Endothelial cell of umbilical vein (primary cell): ENCODE measurements around the gene ASXL1. TPM values are rescaled to one million over a fixed set of nuclear protein-coding genes. Genes with fewer than 3 reads are reported as not detected.

ENCODE experiments used
- BruUV-seq: library from RNA; stranded (reverse); fragments of 400-500 nt; replicated peaks from 2 replicates; lab custom pipeline; 2021; lab: Mats Ljungman, UMichigan
- CTCF ChIA-PET: fragments of 300-600, 350-600 bp; sonication (Branson Sonifier 250); formaldehyde crosslinking; loops from one replicate; lab custom pipeline; 2021; ENCODE audit warnings: antibody characterized with exemption, inconsistent platforms; lab: Charles Lee
- POLR2A ChIA-PET: fragments of 300-600, 350-600 bp; sonication (Branson Sonifier 250); formaldehyde crosslinking; loops from one replicate; lab custom pipeline; 2021; ENCODE audit warnings: antibody characterized with exemption, inconsistent platforms; lab: Charles Lee
- DNase-seq: peaks from one replicate; pipeline ENCODE4 v3.0.0-alpha.2; 2011; ENCODE audit warnings: low read depth, low spot score
- FAIRE-seq: peaks from 2 replicates; lab custom pipeline; 2011; peaks lifted over from hg19 to GRCh38; lab: Jason Lieb, UNC
- H2AFZ ChIP-seq: 2 replicates; pipeline ENCODE4 v1.6.0; 2012; ENCODE audit warnings: low read depth, low read length, control low read depth, inconsistent platforms
- H3K27ac ChIP-seq: 2 replicates; pipeline ENCODE4 v1.5.1; 2011; ENCODE audit warnings: low read depth, mild to moderate bottlenecking, control low read depth, low read length, moderate library complexity; ENCODE audit not compliant: insufficient read depth
- H3K27me3 ChIP-seq, 2 experiments: 2 replicates each; pipeline versions ENCODE4 v1.6.0 to v1.6.1; 2011; ENCODE audit warnings: low read length in 2 of 2, mixed read lengths in 1 of 2; ENCODE audit not compliant: control insufficient read depth in 2 of 2, insufficient read depth in 2 of 2
- H3K36me3 ChIP-seq, 2 experiments: 2 replicates in 1 of 2; 3 replicates in 1 of 2; pipeline ENCODE4 v1.5.1; 2011; ENCODE audit warnings: low read length in 2 of 2, mild to moderate bottlenecking in 1 of 2, moderate library complexity in 1 of 2; ENCODE audit not compliant: control insufficient read depth in 2 of 2, insufficient read depth in 2 of 2; ENCODE audit errors: extremely low read depth in 1 of 2
- H3K4me1 ChIP-seq: 3 replicates; pipeline ENCODE4 v1.5.1; 2011; ENCODE audit warnings: mild to moderate bottlenecking, low read length; ENCODE audit not compliant: control insufficient read depth, insufficient read depth; ENCODE audit errors: extremely low read depth
- H3K4me2 ChIP-seq: 2 replicates; pipeline ENCODE4 v1.6.1; 2011; ENCODE audit warnings: low read length, control low read depth, mixed read lengths; ENCODE audit not compliant: insufficient read depth
- H3K4me3 ChIP-seq, 3 experiments: fragments of 200-600 bp in 1 of 3; sonication (generic), shearing (Covaris generic) in 1 of 3; replicated peaks in 1 of 3; 2 replicates each; pipeline ENCODE4 v1.5.1; 2011 to 2016; ENCODE audit warnings: control low read depth in 3 of 3, low read length in 3 of 3, mild to moderate bottlenecking in 2 of 3, inconsistent platforms in 1 of 3, low read depth in 1 of 3, moderate library complexity in 1 of 3; ENCODE audit not compliant: insufficient read depth in 1 of 3
- H3K79me2 ChIP-seq: 2 replicates; pipeline ENCODE4 v1.6.0; 2012; ENCODE audit warnings: low read length, inconsistent platforms; ENCODE audit not compliant: control insufficient read depth, insufficient read depth
- H3K9ac ChIP-seq: replicated peaks from 2 replicates; pipeline ENCODE3; 2011; ENCODE audit warnings: low read length, control low read depth; ENCODE audit not compliant: insufficient read depth; ENCODE audit errors: extremely low read depth
- H3K9me1 ChIP-seq: replicated peaks from 3 replicates; pipeline ENCODE4 v1.6.0; 2011; ENCODE audit warnings: mild to moderate bottlenecking, low read length; ENCODE audit not compliant: control insufficient read depth, insufficient read depth; ENCODE audit errors: extremely low read depth
- H3K9me3 ChIP-seq: replicated peaks from 2 replicates; pipeline ENCODE4 v1.5.1; 2012; ENCODE audit warnings: low read length, inconsistent platforms; ENCODE audit not compliant: control insufficient read depth, insufficient read depth
- H4K20me1 ChIP-seq: replicated peaks from 2 replicates; pipeline ENCODE3; 2011; ENCODE audit warnings: mild to moderate bottlenecking, low read length; ENCODE audit not compliant: control insufficient read depth, insufficient read depth; ENCODE audit errors: extremely low read depth
- CTCF ChIP-seq, 2 donors: IDR thresholded peaks; 1 replicate in 1 of 2; 2 replicates in 1 of 2; pipeline ENCODE4 v1.5.1; 2011; ENCODE audit warnings: low read length in 2 of 2, mild to moderate bottlenecking in 2 of 2, moderate library complexity in 2 of 2, control low read depth in 1 of 2, inconsistent platforms in 1 of 2, low read depth in 1 of 2; ENCODE audit not compliant: insufficient read depth in 1 of 2; ENCODE audit errors: extremely low read depth in 1 of 2
- EZH2 ChIP-seq: IDR thresholded peaks from 2 replicates; pipeline ENCODE4 v1.6.1; 2012; ENCODE audit warnings: borderline replicate concordance, low read depth, mild to moderate bottlenecking, moderate library complexity, low read length, inconsistent platforms; ENCODE audit not compliant: severe bottlenecking
- FOS ChIP-seq: IDR thresholded peaks from 2 replicates; pipeline ENCODE4 v1.6.1; 2011; ENCODE audit warnings: mild to moderate bottlenecking, low read length, moderate library complexity, borderline replicate concordance; ENCODE audit not compliant: insufficient read depth
- GATA2 ChIP-seq: IDR thresholded peaks from 2 replicates; pipeline ENCODE4 v1.7.0; 2011; ENCODE audit warnings: low read depth, mild to moderate bottlenecking, moderate library complexity, mixed read lengths, low read length; ENCODE audit not compliant: insufficient read length, insufficient read depth
- JUN ChIP-seq: IDR thresholded peaks from 2 replicates; pipeline ENCODE4 v1.6.1; 2011; ENCODE audit warnings: borderline replicate concordance, low read depth; ENCODE audit not compliant: insufficient read length, insufficient read depth
- MYC ChIP-seq: IDR thresholded peaks from one replicate; pipeline ENCODE4 v1.6.1; 2011; ENCODE audit warnings: mild to moderate bottlenecking, low read depth, low read length
- POLR2A ChIP-seq: IDR thresholded peaks from 2 replicates; pipeline ENCODE4 v1.6.1; 2012; ENCODE audit warnings: low read depth, mild to moderate bottlenecking, control low read depth, low read length
- POLR2AphosphoS5 ChIP-seq: IDR thresholded peaks from 2 replicates; pipeline ENCODE4 v1.6.1; 2012; ENCODE audit warnings: low read depth, mild to moderate bottlenecking, control low read depth, low read length, moderate library complexity; ENCODE audit not compliant: insufficient read depth
- dilution Hi-C: fragments of 300-500 bp; cut with MboI; formaldehyde crosslinking; loops from one replicate; pipeline ENCODE4 v1.15.0; 2019; ENCODE audit warnings: low sequenced_read_pairs; ENCODE audit not compliant: extremely low pct_ligation_motif_present
- intact Hi-C: fragments of 100-400 bp; cut with micrococcal nuclease; formaldehyde crosslinking; loops from one replicate; pipeline ENCODE4 v1.10.0; 2022
- polyA plus RNA-seq, 4 experiments: library from polyadenylated mRNA; depleted of rRNA in 3 of 4; stranded (reverse) in 3 of 4; unstranded in 1 of 4; fragments of >200 nt; gene quantifications; 2 replicates each; pipeline versions ENCODE4 v1.2.1 to v1.2.3, GENCODE V29; 2011 to 2012; ENCODE audit warnings: missing spikeins in 1 of 4
- total RNA-seq: library from RNA; stranded (reverse); gene quantifications from 2 replicates; pipeline ENCODE4 v1.2.3, GENCODE V29; 2021
- TF ChIP-seq, protein P1 (sequence below): IDR thresholded peaks from 2 replicates; pipeline ENCODE4 v1.6.1; 2011; ENCODE audit not compliant: insufficient read depth, insufficient read length

The ASXL1 gene
- total and polyA plus RNA-seq, 2 donors (not counting 3 experiments of a cell fraction or from before 2014, with no cell fraction given), result 45.4 to 101 TPM

GRCh38 chr20:32364554-32365208 lies 6.5 kb downstream of the ASXL1 start:
- Histone ChIP-seq H3K36me3 (peaks cover 3 to 11% of the 10 kb centered on the region in 2 experiments), H3K4me1 (peaks cover 14% of the 10 kb centered on the region), H3K9me1 (no peaks in the 10 kb centered on the region), H3K4me2 (no peak overlapping the region), H3K9me3 (no peaks in the 10 kb centered on the region), H4K20me1 (peaks cover 15% of the 10 kb centered on the region), H3K9ac (no peak overlapping the region), H2AFZ (no peak overlapping the region), H3K79me2 (peaks cover 96% of the 10 kb centered on the region), H3K4me3 (no peak overlapping the region), H3K27ac (no peak overlapping the region), H3K27me3 (no peaks in the 10 kb centered on the region)
- dilution Hi-C loops, result no loop called here
- TF ChIP-seq MYC (no peak), FOS (no peak), CTCF (IDR thresholded peaks at IDR 0.05; ENCODE audit: extremely low read depth in 1 of 2, insufficient read depth in 1 of 2, low read depth in 1 of 2, low read length in 2 of 2) (no peak), POLR2AphosphoS5 (no peak), POLR2A (no peak), EZH2 (no peak), GATA2 (no peak), JUN (no peak)
- TF ChIP-seq, protein P1, sequence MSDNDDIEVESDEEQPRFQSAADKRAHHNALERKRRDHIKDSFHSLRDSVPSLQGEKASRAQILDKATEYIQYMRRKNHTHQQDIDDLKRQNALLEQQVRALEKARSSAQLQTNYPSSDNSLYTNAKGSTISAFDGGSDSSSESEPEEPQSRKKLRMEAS, result no peak
- intact Hi-C loops, result loop anchor here (5.0 kb wide), 1 partner anchor 38 kb away; no protein-coding TSS in a partner anchor
- DNase-seq, result no peak
- BruUV-seq, result no TSS peak
- CTCF ChIA-PET, result interaction anchor here (0.8 kb wide), 1 partner anchor 158 kb away, joined by 3 read pairs; no protein-coding TSS in a partner anchor
- no peak for FAIRE-seq
- POLR2A ChIA-PET, result no interaction called here
